Stimulated activated CD8-positive, alpha-beta memory T cell treated with anti-CD3 and anti-CD28 coated beads, Interleukin-2, amount 100 ng/mL, for 1 hour (primary cell): ENCODE measurements around the gene IGFBP2.

Source experiments
- DNase-seq, 2 donors: peaks; one replicate each; pipeline ENCODE4 v3.0.0-alpha.2; 2020; ENCODE audit warnings: low read depth in 2 of 2

Gene IGFBP2

GRCh38 chr2:216615298-216616082, 17.7 kb upstream of the IGFBP2 start:
- DNase-seq, result no peak

GRCh38 chr2:216616083-216616678, 17.0 kb upstream of the IGFBP2 start:
- no peak for DNase-seq

- no peak for DNase-seq
These were observed 15.9 kb upstream of the IGFBP2 start for GRCh38 chr2:216617159-216617815.

GRCh38 chr2:216618785-216619184, 14.4 kb upstream of the IGFBP2 start:
- DNase-seq, result no peak

GRCh38 chr2:216619411-216620393, 13.5 kb upstream of the IGFBP2 start:
- no peak for DNase-seq

GRCh38 chr2:216620786-216621185, 12.4 kb upstream of the IGFBP2 start:
- no peak for DNase-seq

- DNase-seq, result no peak
These were observed 11.9 kb upstream of the IGFBP2 start for GRCh38 chr2:216621292-216621691.

- DNase-seq, result no peak
These were observed 10.7 kb upstream of the IGFBP2 start for GRCh38 chr2:216622526-216622925.

- DNase-seq, result no peak
These were observed 9.0 kb upstream of the IGFBP2 start for GRCh38 chr2:216624251-216624650.

GRCh38 chr2:216626168-216626874, 6.9 kb upstream of the IGFBP2 start:
- no peak for DNase-seq

GRCh38 chr2:216626875-216627245, 6.4 kb upstream of the IGFBP2 start:
- no peak for DNase-seq

GRCh38 chr2:216629784-216630183, 3.4 kb upstream of the IGFBP2 start:
- no peak for DNase-seq

- no peak for DNase-seq
These were observed 771 bp upstream of the IGFBP2 start for GRCh38 chr2:216632346-216632951.

- DNase-seq, result no peak
These were observed 573 bp downstream of the IGFBP2 start for GRCh38 chr2:216633616-216634369.

- DNase-seq, result no peak
These were observed 1.3 kb downstream of the IGFBP2 start for GRCh38 chr2:216634370-216635148.

GRCh38 chr2:216635171-216635570, 2.0 kb downstream of the IGFBP2 start:
- no peak for DNase-seq

GRCh38 chr2:216635701-216636550, 2.7 kb downstream of the IGFBP2 start:
- no peak for DNase-seq
